ENCODE results near the gene C22orf39. TPM values are rescaled to one million over a fixed set of nuclear protein-coding genes. Genes with fewer than 3 reads are reported as not detected.

C22orf39 gene
- total and polyA plus RNA-seq, 10 of the 15 experiments (the other 5 are each of a cell fraction or from before 2014, with no cell fraction given): 6.7 to 47.0 (median 26.5) TPM

- Histone ChIP-seq H2AFZ (ENCODE audit: control insufficient read depth, low read depth, low read length) (no peak overlapping the region), H3K4me2 (ENCODE audit: control insufficient read depth, insufficient read depth) (no peak overlapping the region), H3K79me2 (ENCODE audit: control insufficient read depth, insufficient read depth, low read length) (no peaks in the 10 kb centered on the region), H3K4me1 (ENCODE audit: control insufficient read depth, insufficient read depth, low read length) (no peaks in the 10 kb centered on the region), H3K27me3 (replicated peaks in 1 of 2; ENCODE audit: control insufficient read depth in 2 of 2, insufficient read depth in 2 of 2, low read length in 1 of 2) (no peaks in the 10 kb centered on the region), H3K36me3 (ENCODE audit: control insufficient read depth in 2 of 2, insufficient read depth in 2 of 2, low read length in 1 of 2) (peaks cover 28 to 34% of the 10 kb centered on the region in 2 experiments; a peak in 3 of 4 replicates), H3K9me3 (replicated peaks; ENCODE audit: control insufficient read depth, insufficient read depth, low read length) (no peaks in the 10 kb centered on the region), H4K20me1 (ENCODE audit: control insufficient read depth, insufficient read depth) (no peaks in the 10 kb centered on the region), H3K9ac (ENCODE audit: control insufficient read depth, insufficient read depth, low read length) (no peak overlapping the region), H3K27ac (ENCODE audit: control insufficient read depth, insufficient read depth) (no peak overlapping the region), H3K4me3 (no peak overlapping the region)
- DNase-seq (ENCODE audit: low read depth, low spot score) (no peak), ATAC-seq (no peak), FAIRE-seq (no peak)
- RAD21 ChIA-PET (ENCODE audit: unreplicated experiment): no interaction called here
- SMC1A ChIA-PET (ENCODE audit: uncharacterized antibody, unreplicated experiment): no interaction called here
- no TSS peak for BruUV-seq (replicated peaks)
- intact Hi-C loops (cut with micrococcal nuclease; ENCODE audit: unreplicated experiment) (no loop called here), in situ Hi-C loops (cut with MboI) (no loop called here)
- CTCF ChIA-PET: interaction anchor here (1.4 to 1.7 kb wide), 2 partner anchors 20 to 275 kb away, joined by 4 to 5 read pairs; no protein-coding TSS in a partner anchor
- no peak for TF ChIP-seq ZBTB40 (IDR thresholded peaks at IDR 0.05; ENCODE audit: borderline replicate concordance)
- no peak for TF ChIP-seq ZZZ3 (IDR thresholded peaks at IDR 0.05; ENCODE audit: control insufficient read depth, insufficient read length, low read depth)
- TF ChIP-seq SUPT20H (IDR thresholded peaks at IDR 0.05; ENCODE audit: borderline replicate concordance, control insufficient read depth, low read depth, low read length): no peak
- no peak for TF ChIP-seq KDM1A (IDR thresholded peaks at IDR 0.05; ENCODE audit: borderline replicate concordance)
- no peak for TF ChIP-seq CBX5 (IDR thresholded peaks at IDR 0.05; ENCODE audit: low read depth)
- TF ChIP-seq RELB (IDR thresholded peaks at IDR 0.05; ENCODE audit: low read depth): no peak
- TF ChIP-seq HDGF (IDR thresholded peaks at IDR 0.05): no peak
- no peak for TF ChIP-seq IKZF1 (conservative IDR thresholded peaks at IDR 0.05)
- no peak for TF ChIP-seq NRF1 (conservative IDR thresholded peaks at IDR 0.05; ENCODE audit: low read depth, low read length)
- no peak for TF ChIP-seq SIX5 (IDR thresholded peaks at IDR 0.05; ENCODE audit: low read depth, low read length, severe bottlenecking)
- WGBS (ENCODE audit: insufficient coverage, insufficient replicate concordance, low lambda C conversion rate, missing lambda C conversion rate): 98% methylated on average over 8 of the region's 8 CpGs
- POLR2A ChIA-PET: no interaction called here
Observed at GRCh38 chr22:19457828-19458428, 10.4 kb upstream of the C22orf39 start.
